ENCODE data around the gene ATRIP. TPM values are rescaled to one million over a fixed set of nuclear protein-coding genes. Genes with fewer than 3 reads are reported as not detected.

The ATRIP gene
- total and polyA plus RNA-seq, 2 of the 4 experiments (the other 2 are of a cell fraction), result 6.8 to 10.8 TPM

- TF ChIP-seq NFE2L2 (IDR thresholded peaks at IDR 0.05; ENCODE audit: low read depth, low read length), result no peak
- TF ChIP-seq RAD21 (IDR thresholded peaks at IDR 0.05; ENCODE audit: low read length), result no peak
- TF ChIP-seq RCOR1 (IDR thresholded peaks at IDR 0.05; ENCODE audit: insufficient replicate concordance, low read length), result no peak
Observed at GRCh38 chr3:48399387-48400172, 47.0 kb upstream of the ATRIP start (continued).

DNA sequence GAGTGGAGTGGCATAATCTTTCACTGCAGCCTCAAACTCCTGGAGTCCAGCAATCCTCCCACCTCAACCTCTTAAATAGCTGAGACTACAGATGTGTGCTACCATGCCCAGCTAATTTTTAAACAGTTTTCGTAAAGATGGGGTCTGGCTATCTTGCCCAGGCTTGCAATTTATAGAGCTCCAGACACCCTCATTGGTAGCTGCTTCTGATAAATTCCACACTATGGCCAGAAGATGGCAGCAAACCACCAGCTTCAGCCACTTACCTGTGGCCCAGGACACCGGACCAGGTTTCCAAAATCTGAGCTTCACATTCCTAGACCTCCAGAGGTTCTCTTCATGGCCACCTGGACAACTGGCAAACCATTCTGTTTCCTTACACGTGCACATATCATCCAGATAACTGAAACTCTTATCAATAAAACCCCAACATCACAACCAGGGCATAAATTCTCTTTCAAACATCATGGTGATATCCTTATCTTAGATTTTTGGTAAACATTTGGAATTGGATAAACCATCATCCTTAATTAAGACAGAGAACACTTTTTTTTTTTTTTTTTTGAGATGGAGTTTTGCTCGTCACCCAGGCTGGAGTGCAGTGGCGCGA, 45.6 kb upstream of the ATRIP start:
- no TSS peak for BruUV-seq (replicated peaks)
- no peak overlapping the region for H2BK5ac ChIP-seq (ENCODE audit: low read depth, low read length, poor library complexity, severe bottlenecking)
- no peak overlapping the region for H3K23ac ChIP-seq (ENCODE audit: low read depth, low read length)
- DNase-seq (peak; percentile 51), ATAC-seq (ENCODE audit: low read depth) (peak; percentile 26; the same call in 1 of the 2 replicates)
- 70% methylated on average over 1 of the region's 6 CpGs; no CpG with 5 or more reads in 1 of the 2 experiments for WGBS, 2 experiments (ENCODE audit: extremely low coverage in 2 of 2, insufficient read length in 1 of 2)
- H4K91ac ChIP-seq (ENCODE audit: insufficient read depth, low read depth, low read length), result no peak overlapping the region
- H3K27me3 ChIP-seq (ENCODE audit: control insufficient read depth, insufficient read depth, low read length), result no peaks in the 10 kb centered on the region; the same call in 1 of the 2 replicates
- in situ Hi-C loops (cut with MboI; ENCODE audit: low sequenced_read_pairs), result loop anchor here (5.0 kb wide), 1 partner anchor 36 kb away; no protein-coding TSS in a partner anchor
- no peak overlapping the region for H2BK120ac ChIP-seq (ENCODE audit: low read depth, low read length)
- H2BK15ac ChIP-seq (ENCODE audit: low read depth, low read length), result no peak overlapping the region
- no peak overlapping the region for H3K4me2 ChIP-seq (ENCODE audit: low read depth, low read length)
- H3K14ac ChIP-seq (replicated peaks; ENCODE audit: low read depth, low read length), result no peak overlapping the region
- no peak for TF ChIP-seq BHLHE40 (IDR thresholded peaks at IDR 0.05; ENCODE audit: low read depth, low read length)
- TF ChIP-seq RAD21 (IDR thresholded peaks at IDR 0.05; ENCODE audit: low read length), result peak; percentile 80
- TF ChIP-seq, protein P1, sequence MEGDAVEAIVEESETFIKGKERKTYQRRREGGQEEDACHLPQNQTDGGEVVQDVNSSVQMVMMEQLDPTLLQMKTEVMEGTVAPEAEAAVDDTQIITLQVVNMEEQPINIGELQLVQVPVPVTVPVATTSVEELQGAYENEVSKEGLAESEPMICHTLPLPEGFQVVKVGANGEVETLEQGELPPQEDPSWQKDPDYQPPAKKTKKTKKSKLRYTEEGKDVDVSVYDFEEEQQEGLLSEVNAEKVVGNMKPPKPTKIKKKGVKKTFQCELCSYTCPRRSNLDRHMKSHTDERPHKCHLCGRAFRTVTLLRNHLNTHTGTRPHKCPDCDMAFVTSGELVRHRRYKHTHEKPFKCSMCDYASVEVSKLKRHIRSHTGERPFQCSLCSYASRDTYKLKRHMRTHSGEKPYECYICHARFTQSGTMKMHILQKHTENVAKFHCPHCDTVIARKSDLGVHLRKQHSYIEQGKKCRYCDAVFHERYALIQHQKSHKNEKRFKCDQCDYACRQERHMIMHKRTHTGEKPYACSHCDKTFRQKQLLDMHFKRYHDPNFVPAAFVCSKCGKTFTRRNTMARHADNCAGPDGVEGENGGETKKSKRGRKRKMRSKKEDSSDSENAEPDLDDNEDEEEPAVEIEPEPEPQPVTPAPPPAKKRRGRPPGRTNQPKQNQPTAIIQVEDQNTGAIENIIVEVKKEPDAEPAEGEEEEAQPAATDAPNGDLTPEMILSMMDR (conservative IDR thresholded peaks at IDR 0.05; ENCODE audit: low read depth, low read length), result peak; percentile 65
- peak; percentile 46 for TF ChIP-seq SMC3 (IDR thresholded peaks at IDR 0.05; ENCODE audit: low read depth, low read length)
- no peak overlapping the region for H3K27ac ChIP-seq (ENCODE audit: insufficient read depth, low read length)
- no peaks in the 10 kb centered on the region for H4K20me1 ChIP-seq (ENCODE audit: insufficient read depth, low read length)
- no peak overlapping the region for H2AK9ac ChIP-seq (replicated peaks; ENCODE audit: low read depth, low read length, poor library complexity)
- CTCF ChIA-PET, result interaction anchor here (0.7 to 4.8 kb wide), 6 partner anchors 14 to 404 kb away, joined by 3 to 65 read pairs (median 9); partner anchors contain the start of genes CCDC51, PLXNB1 and TMA7
- H2BK20ac ChIP-seq (ENCODE audit: low read depth, low read length), result no peak overlapping the region
- POLR2A ChIA-PET (ENCODE audit: unreplicated experiment), result interaction anchor here (0.7 kb wide), 1 partner anchor 35 kb away, joined by 4 read pairs; no protein-coding TSS in a partner anchor
- no peak overlapping the region for H3K56ac ChIP-seq (ENCODE audit: extremely low read depth, insufficient read depth, low read length)
- H3K9me3 ChIP-seq (ENCODE audit: control insufficient read depth, insufficient read depth, low read length), result no peaks in the 10 kb centered on the region
- H2AK5ac ChIP-seq (ENCODE audit: low read depth, low read length), result no peak overlapping the region
- no peak overlapping the region for H3K9ac ChIP-seq (ENCODE audit: low read depth, low read length)
- dilution Hi-C loops (cut with HindIII; ENCODE audit: low sequenced_read_pairs, unreplicated experiment), result no loop called here
- H3K36me3 ChIP-seq (ENCODE audit: control insufficient read depth, insufficient read depth, low read length), result peaks cover 20% of the 10 kb centered on the region; the same call in 1 of the 2 replicates
- H3K4me1 ChIP-seq (ENCODE audit: control insufficient read depth, insufficient read depth, low read length), result peaks cover 7% of the 10 kb centered on the region
- no peak overlapping the region for H3K4me3 ChIP-seq (ENCODE audit: insufficient read depth, low read depth, low read length)
- H3K18ac ChIP-seq (ENCODE audit: low read depth, low read length), result no peak overlapping the region
- H3K9me1 ChIP-seq (ENCODE audit: insufficient read depth, low read length), result peaks cover 7% of the 10 kb centered on the region; the same call in 1 of the 2 replicates
- no peak overlapping the region for H4K5ac ChIP-seq (ENCODE audit: low read depth, low read length)
- intact Hi-C loops (cut with micrococcal nuclease), result no loop called here
- H3K4ac ChIP-seq (ENCODE audit: low read depth, low read length), result no peak overlapping the region
- H4K8ac ChIP-seq (ENCODE audit: low read depth in 2 of 2, low read length in 2 of 2), result no peak overlapping the region
- H2AFZ ChIP-seq (replicated peaks; ENCODE audit: low read length, poor library complexity), result no peak overlapping the region
- no peaks in the 10 kb centered on the region for H3K79me1 ChIP-seq (ENCODE audit: low read depth in 1 of 2, low read length in 2 of 2)

Measured in IMR-90 (cell line).